Measurements from ENCODE around the gene SATL1.
"Not testable (repeated sequence)": the region's sequence is repeated elsewhere in the genome, so short reads cannot be mapped to it uniquely, and the experiment has no call there.

The SATL1 gene, protein sequence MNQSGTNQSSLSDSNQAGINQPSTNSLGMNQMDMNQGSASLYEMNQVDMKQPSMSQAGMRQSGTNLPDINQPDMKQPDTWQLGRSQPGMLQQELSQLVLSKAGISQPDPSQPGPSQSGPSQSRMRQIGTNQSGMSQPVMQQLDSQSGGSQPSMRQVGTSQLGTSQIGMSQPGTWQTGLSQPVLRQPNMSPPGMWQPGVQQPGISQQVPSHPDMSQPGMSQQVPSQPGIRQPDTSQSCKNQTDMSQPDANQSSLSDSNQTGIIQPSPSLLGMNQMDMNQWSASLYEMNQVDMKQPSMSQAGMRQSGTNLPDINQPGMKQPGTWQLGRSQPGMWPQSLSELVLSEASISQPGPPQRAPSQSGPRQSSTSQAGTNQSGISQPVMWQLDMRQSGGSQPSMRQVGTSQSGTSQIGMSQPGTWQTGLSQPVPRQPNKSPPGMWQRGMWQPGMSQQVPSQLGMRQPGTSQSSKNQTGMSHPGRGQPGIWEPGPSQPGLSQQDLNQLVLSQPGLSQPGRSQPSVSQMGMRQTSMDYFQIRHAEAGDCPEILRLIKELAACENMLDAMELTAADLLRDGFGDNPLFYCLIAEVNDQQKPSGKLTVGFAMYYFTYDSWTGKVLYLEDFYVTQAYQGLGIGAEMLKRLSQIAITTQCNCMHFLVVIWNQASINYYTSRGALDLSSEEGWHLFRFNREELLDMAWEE

DNA sequence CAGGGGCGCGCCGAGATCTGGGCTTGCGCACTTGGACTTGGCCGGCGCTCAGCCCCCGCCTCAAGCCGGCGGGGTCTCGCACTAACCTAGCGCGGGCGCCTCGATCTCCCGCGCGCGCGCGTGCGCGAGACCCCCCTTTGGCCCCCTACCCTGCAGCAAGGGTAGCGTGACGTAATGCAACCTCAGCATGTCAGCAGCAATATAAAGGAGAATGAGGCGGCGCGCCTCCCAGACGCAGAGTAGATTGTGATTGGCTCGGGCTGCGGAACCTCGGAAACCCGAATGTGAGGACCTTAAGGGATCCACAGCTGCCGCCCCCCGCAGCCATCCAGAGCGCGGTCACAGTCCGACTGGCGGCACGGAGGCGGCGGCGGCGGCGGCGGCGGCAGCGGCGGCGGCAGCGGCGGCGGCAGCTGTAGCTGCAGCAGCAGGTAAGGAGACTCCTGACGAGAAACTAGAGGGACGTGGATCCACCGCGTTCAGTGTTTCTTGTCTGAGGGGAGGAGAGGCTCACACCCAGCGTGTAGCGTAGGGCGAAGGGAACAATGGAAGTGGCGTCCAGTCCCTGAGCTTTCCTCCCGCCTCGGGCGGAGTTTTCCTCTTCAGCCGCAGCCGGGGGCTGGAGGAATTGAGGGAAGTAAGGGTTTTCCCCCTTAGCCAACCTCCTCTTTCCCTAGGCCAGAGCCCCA lies at the start of gene SATL1, which contains the start of gene ZNF711:
TSS of gene SATL1 (minus strand) at position 19 of the 689 bp plus-strand sequence. CDS start 134,811 bp downstream, outside the sequence.
TSS of gene ZNF711 (plus strand) at position 231 of the 689 bp plus-strand sequence. CDS start 3,582 bp downstream, outside the sequence.
- DNase-seq (ENCODE audit: low read depth in 2 of 2): no peak

DNA sequence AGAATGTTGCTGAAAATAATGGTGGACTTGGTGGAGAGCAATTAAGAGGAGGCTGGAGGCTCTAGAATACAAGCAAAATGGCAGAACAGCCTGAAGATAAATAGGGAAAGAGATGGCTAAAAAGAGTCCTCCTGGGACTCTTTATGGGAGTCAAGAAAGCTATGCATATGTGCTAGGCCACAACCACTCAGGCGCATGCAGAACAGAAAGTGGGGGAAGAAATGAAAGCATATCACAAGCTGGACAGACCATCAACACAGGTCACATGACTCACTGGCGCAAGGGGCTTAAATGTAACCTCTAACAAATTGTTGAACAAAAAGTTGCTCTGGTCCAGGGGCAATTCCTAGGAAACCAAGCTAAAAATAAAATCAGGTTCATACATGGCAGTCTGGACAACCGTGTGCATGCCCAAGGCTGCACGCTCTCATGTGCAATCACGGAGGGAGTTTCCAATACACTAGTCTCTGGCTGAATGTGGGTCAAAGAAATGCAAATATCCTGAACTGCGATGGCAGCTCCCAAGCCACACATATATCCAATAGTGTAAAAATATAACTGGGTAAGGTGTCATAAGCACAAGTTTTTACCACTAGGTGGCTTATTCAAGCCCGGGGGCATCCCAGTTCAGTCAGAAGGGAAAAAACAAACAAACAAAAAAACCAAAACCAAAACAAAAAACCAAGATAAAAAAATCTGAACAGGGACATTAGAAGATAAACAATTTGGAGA lies 45.6 kb upstream of the SATL1 start:
- no peak for DNase-seq (ENCODE audit: low read depth in 2 of 2)

DNA sequence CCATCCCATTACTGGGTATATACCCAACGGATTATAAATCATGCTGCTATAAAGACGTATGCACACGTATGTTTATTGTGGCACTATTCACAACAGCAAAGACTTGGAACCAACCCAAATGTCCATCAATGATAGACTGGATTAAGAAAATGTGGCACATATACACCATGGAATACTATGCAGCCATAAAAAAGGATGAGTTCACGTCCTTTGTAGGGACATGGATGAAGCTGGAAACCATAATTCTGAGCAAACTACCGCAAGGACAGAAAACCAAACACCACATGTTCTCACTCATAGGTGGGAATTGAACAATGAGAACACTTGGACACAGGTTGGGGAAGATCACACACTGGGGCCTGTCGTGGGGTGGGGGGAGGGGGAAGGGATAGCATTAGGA lies 41.7 kb upstream of the SATL1 start:
- DNase-seq (ENCODE audit: low read depth in 2 of 2): not testable (repeated sequence)

DNA sequence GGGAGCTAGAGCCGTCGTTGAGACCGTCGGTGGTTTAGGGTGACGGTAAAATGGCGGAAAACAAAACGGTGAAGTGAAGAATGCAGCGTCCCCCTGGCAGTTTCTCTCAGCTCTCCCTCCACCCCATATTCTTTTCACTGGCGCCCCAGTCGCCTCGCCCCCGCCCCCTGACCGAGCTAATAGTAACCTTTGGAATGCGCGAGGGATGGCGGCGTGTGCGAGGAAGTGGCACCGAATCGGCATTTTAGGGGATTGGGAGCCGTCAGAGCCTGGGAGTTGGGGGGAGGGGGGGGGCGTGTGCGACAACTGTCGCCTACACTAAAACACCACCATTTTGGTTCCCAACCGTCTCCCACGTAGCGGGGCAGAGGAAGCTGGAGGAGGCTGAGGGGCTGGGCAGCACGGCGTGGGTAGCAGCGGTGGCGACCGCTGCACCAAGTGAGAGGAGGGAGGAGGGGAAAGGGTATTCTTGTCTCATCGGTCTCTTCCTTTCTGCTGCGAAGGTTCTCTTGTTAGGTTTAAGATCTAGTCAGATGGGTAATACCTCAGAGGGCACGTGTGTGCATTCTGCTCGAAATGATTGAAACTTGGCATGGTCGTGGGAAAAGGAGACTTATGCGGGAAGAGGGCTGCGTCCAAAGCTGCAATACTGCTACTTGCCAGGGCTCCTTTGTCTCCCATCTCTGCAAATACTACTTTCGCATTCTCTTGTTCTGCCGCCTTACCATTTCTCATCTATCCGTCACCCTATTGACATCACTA lies 1.1 kb upstream of the SATL1 start:
- DNase-seq (ENCODE audit: low read depth in 2 of 2): no peak

DNA sequence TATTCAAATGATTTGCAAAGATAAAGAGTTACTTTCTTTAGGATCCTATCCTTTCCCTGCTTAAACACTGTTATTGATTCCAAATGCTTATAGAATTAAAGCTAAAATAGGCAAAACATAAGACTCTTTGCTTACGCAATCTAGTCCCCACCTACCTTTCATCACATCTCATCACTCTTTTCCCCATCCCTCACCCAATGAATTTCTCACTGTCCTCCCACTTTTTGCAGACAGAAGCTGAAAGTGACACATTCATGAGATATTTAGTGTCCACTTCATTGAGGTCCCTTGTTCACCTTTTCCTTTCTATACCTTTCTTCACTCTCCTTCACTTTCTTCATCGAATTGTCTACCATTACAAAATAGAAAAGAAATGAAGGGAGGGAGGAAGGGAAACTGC lies 424 bp downstream of the SATL1 start:
- DNase-seq (ENCODE audit: low read depth in 2 of 2): no peak

DNA sequence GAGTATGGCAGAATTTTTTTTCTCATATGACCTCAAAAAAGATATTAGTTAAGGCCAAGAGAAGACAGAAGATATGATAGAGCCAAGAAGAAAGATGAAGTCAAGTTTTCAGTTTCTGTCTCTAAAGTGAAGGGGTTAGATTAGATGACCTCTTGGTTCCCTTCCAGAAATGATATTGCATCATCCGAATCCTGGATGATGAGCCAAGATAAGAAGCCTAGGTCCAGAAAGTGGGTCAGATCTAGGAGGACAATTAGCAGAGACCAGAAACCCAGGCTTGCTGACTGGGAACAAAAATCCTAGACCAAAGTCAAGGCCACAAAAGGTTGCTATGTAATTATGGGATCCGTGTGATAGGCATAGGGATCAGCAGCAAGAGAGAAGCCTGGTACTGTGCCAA lies 20.2 kb downstream of the SATL1 start:
- no peak for DNase-seq (ENCODE audit: low read depth in 2 of 2)

DNA sequence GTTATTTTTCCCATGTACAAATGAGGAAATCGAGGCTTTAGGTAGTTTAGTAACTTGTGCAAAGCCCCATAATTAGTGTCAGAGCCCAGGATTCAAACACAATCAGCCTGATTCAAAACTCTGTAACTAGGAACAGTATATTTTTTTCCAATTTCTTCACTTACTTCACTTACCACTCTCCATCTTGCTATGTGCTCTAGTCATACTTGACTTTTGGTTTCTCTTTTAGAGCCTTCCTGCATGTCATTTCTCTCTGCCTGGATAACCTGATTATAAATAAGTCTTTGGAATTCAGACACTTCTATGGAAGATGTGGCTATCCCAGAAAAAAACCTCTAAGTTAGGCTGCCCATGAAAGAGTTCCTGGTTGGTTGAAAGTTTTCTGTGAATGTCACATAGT lies 22.2 kb downstream of the SATL1 start:
- DNase-seq (ENCODE audit: low read depth in 2 of 2): no peak

DNA sequence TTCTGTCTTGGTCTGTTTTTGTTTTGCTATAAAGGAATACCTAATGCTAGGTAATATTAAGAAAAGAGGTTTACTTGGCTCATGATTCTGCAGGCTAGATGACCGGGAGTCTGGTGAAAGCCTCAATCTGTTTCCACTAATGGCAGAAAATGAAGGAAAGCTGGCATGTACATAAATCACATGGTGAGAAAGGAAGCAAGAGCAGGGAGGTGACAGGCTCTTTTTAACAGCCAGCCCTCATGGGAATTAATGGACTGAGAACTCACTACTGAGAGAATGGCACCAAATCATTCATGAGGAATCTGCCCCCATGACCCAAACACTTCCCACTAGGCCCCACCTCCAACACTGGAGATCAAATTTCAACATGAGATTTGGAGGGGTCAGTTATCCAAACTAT lies 27.6 kb downstream of the SATL1 start:
- no peak for DNase-seq (ENCODE audit: low read depth in 2 of 2)

DNA sequence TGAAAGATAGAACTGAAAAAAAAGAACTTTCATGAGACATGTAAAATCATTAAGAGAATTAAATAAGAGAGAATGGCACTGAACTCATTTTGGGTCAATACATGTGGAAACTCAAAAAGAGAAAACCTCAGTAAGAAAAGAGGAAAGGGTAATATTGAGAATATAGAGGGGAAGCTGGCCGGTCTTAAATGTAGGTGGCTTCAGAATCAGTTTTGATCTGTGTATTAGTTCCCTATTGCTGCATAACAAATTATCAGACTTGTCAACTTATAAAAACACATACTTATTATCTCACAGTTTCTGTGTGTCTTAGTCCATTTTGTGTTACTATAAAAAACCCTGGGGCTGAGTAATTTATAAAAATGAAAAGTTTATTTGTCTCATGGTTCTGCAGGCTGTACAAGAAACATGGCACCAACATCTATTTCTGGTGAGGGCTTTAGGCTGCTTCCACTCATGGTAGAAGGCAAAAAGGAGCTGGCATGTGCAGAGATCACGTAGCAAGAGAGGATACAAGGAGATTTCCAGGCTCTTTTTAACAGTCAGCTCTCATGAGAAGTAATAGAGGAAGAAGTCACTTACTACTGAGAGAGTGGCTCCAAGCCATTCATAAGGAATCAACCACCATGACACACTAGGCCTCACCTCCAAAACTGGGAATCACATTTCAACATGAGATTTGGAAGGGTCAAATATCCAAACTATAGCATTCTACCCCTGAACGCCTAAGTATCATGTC lies 29.6 kb downstream of the SATL1 start:
- DNase-seq (ENCODE audit: low read depth in 2 of 2): no peak

DNA sequence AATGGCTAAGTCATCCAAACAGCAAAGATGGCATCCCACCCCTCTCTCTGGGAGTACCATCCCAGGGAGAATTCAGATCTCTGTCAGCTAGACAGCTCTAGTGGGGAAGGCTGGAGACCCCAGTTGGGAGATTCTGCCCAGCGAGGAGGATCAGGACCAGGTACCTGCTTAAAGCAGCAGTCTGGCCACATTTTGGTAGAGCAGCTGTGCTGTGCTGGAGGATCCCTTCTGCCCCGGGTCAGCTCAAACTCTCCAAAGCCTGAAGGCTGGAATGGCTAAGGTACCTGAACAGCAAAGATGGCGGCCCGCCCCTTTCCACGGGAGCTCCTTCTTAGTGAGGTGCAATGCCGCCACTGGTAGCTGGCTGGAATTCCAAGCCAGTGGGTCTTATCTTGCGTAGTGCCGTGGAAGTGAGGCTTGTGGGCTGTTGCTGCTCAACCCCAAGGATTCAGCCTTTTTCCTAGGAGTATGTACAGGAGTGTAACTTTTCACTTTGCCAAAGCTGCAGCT lies 40.1 kb downstream of the SATL1 start:
- DNase-seq (ENCODE audit: low read depth in 2 of 2): no peak

DNA sequence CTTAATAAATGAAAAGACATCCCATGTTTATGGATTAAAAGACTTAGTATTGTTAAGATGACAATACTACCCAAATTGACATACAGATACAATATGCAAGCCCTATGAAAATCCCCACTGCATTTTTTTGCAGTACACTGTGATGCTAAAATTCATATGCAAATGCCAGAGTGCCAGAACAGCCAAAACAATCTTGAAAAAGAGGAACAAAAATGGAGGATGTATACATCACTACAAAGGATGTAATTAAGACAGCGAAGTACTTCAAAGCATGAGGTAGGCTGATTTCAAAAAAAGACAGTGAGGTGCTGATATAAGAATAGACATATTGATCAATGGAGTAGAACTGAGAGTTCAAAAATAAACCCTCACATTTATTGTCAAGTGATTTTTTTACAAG lies 47.3 kb downstream of the SATL1 start:
- DNase-seq (ENCODE audit: low read depth in 2 of 2): no peak

DNA sequence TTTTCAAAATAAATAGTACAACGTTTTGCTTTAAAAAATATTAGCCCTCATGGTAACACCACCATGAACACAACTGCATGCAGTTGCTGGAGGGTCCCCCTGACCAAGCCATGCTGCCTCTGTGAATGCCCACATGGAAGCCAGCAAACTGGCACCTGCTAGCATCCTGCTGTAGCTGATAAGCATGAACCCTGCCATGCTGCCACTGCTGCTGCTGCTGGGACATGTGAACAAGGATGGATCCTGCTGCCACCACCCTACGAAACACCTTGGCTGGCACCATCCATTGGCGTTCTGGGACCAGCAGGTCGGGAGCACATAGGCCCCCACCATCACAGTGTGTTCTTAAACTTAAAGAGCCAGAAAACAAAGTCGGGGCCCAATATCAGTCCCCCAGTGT lies 83.9 kb downstream of the SATL1 start:
- no peak for DNase-seq (ENCODE audit: low read depth in 2 of 2)

DNA sequence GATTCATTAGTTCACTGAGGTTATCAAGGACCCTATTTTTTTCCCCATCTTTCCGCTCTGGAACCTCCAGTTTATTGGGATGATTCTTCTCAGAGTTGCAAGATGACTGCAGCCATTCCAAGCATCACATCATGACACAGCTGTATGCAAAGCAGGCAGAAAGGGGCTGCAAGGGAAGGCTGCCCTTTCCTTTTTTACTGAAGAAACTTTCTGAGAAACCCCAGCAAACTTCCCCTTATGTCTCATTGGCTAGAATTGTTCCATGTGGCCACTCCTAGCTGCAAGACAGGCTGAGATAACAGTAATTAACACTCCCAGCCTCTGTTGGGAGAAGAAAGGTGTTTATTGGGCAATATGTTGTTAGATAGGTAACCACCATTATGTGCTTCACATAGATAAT lies 102.6 kb downstream of the SATL1 start:
- DNase-seq (ENCODE audit: low read depth in 2 of 2): no peak

DNA sequence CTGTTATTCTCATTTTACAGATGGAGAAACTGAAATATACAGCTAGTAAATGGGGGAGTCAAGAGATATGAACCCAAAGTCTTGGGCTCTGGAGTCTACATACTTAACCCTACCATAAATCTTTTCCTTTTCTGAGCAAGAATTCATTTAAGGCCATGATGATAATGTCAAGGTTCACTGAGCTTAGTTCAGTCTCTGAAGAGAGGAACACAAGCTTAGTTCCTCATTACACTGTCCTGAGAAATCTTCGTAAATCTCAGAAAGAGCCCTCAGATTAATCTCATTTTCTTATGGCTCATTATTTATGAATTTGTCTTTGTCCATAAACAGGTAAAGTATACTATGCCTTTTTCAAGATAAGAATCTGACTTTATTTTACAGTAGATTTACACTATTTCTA lies 104.2 kb downstream of the SATL1 start:
- DNase-seq (ENCODE audit: low read depth in 2 of 2): no peak

DNA sequence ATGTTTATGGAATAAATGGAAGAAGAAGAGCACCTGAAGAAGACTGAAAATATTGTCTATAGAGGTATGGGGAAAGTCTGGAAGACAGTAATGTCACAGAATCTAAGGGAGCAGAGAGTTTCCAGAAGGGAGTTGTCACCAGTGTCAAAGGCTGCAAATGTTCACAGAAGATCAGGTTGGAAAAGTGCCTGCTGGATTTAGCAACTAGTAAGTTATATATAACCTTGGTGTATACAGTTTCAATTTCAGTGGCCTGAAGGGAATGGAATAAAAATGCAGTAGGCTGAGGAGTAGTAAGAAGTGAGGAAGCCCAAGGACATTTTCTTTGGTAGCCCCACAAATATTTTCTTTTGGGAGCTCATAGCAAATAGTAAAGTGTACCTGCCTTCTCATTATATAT lies 107.2 kb downstream of the SATL1 start:
- no peak for DNase-seq (ENCODE audit: low read depth in 2 of 2)

DNA sequence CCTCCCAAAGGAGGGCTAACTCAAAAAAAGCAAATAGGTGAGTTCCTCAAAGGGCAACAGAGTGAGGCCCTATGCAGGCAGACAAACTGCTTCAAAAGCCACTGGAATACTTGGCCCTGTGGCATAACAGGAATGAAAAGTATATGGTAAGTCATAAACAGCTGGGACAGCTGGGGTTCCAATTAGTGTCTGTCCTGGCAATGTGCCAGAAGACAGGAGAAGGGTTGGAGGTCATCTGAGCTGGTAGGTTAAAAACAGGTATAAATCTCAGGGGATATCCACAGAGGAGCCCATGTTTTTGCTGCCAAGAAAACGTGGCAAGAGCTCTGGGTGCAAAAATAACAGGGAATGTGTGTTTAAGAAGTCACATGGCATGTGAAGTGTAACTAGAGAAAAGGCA lies 128.3 kb downstream of the SATL1 start:
- no peak for DNase-seq (ENCODE audit: low read depth in 2 of 2)

DNA sequence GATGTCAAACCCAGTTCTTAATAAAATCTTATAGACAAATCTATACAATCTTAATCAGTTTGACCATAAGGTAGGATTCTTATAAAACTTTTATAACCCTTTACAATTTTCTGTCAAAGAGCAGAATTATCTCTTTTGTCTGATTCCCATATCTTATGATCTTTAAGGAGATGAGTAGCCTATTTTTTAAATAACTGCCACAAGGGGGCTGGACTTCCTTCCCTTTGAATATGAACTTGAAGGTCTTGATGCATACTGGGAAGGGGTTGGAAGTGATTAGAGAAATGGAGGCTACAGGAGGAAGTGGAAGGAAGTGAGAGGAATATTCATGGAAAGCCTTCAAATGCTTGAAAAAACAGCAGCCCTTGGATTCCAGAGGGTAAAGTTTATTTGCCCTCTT lies 128.8 kb downstream of the SATL1 start:
- DNase-seq (ENCODE audit: low read depth in 2 of 2): no peak

DNA sequence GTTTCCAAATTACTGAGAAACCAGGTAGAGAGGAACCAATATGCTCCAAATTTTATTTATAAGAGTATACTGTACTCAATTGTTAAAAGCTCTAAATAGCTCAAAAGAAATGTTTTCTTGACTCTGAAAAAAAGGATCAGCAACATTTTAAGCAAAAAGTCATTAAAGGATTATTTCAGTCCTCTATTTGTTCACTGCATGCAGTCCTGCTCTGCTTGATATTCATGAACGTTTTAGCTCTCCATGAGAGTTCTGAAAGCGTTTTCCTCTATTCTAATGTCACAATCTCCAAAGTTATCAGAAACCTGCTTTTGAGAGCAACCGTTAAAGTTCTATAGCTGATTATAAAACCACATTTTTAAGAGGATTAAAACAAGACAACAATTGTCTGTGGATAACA lies 129.4 kb downstream of the SATL1 start:
- DNase-seq (ENCODE audit: low read depth in 2 of 2): no peak

DNA sequence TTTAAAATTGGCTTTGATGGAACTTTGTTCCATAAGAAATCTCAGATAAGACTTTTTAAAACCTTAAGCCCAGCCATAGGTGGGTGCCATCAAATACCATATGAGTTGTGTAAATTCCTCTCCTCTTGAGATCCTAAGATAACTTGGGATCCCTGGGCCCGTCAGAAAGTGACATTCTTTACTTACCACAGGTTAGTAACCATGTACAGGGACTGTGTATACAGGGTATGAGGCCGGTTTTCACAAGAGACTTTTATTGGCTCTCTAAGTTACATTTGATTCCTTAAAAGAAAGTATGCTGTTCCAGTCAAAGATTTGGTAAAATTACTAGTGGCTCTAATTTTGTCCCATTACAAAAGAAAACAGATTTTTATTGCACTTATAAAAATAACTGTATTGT lies 129.8 kb downstream of the SATL1 start:
- no peak for DNase-seq (ENCODE audit: low read depth in 2 of 2)

DNA sequence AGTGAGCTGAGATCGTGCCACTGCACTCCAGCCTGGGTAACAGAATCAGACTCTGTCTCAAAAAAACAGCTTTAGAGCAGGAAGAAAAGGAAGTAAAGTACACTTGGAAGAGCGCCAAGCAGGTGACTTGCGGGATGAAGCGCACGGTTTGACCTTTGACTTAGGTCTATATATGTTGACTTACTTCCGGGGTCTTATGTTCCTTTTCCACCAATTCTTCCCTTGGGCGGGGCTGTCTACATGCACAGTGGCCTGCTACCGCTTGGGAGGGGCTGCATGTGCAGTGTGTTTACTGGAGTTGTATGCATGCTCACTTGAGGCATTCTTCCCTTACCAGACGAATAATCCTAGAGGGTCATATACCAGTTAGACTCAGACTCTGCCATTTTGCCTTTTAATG lies 131.3 kb downstream of the SATL1 start:
- no peak for DNase-seq (ENCODE audit: low read depth in 2 of 2)

Data from activated CD8-positive, alpha-beta memory T cell treated with anti-CD3 and anti-CD28 coated beads for 4 hours (primary cell).